Peyer's patch (tissue), 4 donors: ENCODE measurements around the gene LDLRAD3. TPM values are rescaled to one million over a fixed set of nuclear protein-coding genes. Genes with fewer than 3 reads are reported as not detected.

Experiments
- DNase-seq, 3 donors: peaks; one replicate each; pipeline ENCODE4 v3.0.0-alpha.2; 2017 to 2019
- H3K27ac ChIP-seq, 4 donors: fragments of 200-600 bp; sonication (generic); one replicate each; pipeline ENCODE4 v1.5.1; 2016 to 2019
- H3K27me3 ChIP-seq, 2 donors: fragments of 200-600 bp; sonication (generic); one replicate each; pipeline ENCODE4 v1.5.1; 2019
- H3K36me3 ChIP-seq, 3 donors: fragments of 200-600 bp; sonication (generic); one replicate each; pipeline ENCODE4 v1.5.1; 2016 to 2019
- H3K4me1 ChIP-seq, 4 donors: fragments of 200-600 bp; sonication (generic); one replicate each; pipeline ENCODE4 v1.5.1; 2016 to 2019
- H3K4me3 ChIP-seq, 4 donors: fragments of 200-600 bp; sonication (generic); 1 replicate in 3 of 4; 2 replicates in 1 of 4; pipeline ENCODE4 v1.5.1; 2016 to 2019; ENCODE audit warnings: mild to moderate bottlenecking in 1 of 4
- H3K9me3 ChIP-seq, 4 donors: fragments of 200-600 bp; sonication (generic); one replicate each; pipeline ENCODE4 v1.5.1; 2016 to 2019; ENCODE audit warnings: mild to moderate bottlenecking in 1 of 4
- CTCF ChIP-seq, 6 experiments: fragments of 450-650 bp in 4 of 6; fragments of 200-600 bp in 2 of 6; sonication (generic) in 1 of 6; IDR thresholded peaks; one replicate each; pipeline ENCODE4 v1.5.1; 2017 to 2019; ENCODE audit warnings: antibody characterized with exemption in 6 of 6, mild to moderate bottlenecking in 3 of 6, moderate library complexity in 1 of 6
- POLR2A ChIP-seq, 2 donors: fragments of 450-650 bp; IDR thresholded peaks; one replicate each; pipeline ENCODE4 v1.5.1; 2017; ENCODE audit warnings: antibody characterized with exemption in 2 of 2, mild to moderate bottlenecking in 2 of 2, moderate library complexity in 2 of 2
- total RNA-seq, 4 donors: library from RNA; depleted of rRNA; stranded (reverse); fragments of >200 nt; gene quantifications; one replicate each; pipeline ENCODE4 v1.1.0, GENCODE V29; 2016

The LDLRAD3 gene
- total RNA-seq, 4 donors from 2014 or later, result 1.2 to 14.0 (median 4.8) TPM

GRCh38 chr11:36192425-36193289 is 248.8 kb downstream of the LDLRAD3 start:
- no peak for TF ChIP-seq CTCF (IDR thresholded peaks at IDR 0.05)
- no peak for TF ChIP-seq POLR2A (IDR thresholded peaks at IDR 0.05)
- DNase-seq, result no peak
- H3K27me3 ChIP-seq, result no peaks in the 10 kb centered on the region

GRCh38 chr11:36193290-36193619 is 249.4 kb downstream of the LDLRAD3 start:
- Histone ChIP-seq H3K27ac (no peak overlapping the region), H3K4me3 (no peak overlapping the region), H3K9me3 (no peaks in the 10 kb centered on the region), H3K4me1 (no peaks in the 10 kb centered on the region), H3K36me3 (no peaks in the 10 kb centered on the region), H3K27me3 (no peaks in the 10 kb centered on the region)
- DNase-seq, result no peak
- no peak for TF ChIP-seq POLR2A (IDR thresholded peaks at IDR 0.05)
- TF ChIP-seq CTCF (IDR thresholded peaks at IDR 0.05), result no peak

More at GRCh38 chr11:36192425-36193289, 248.8 kb downstream of the LDLRAD3 start:
- Histone ChIP-seq H3K27ac (no peak overlapping the region), H3K4me3 (no peak overlapping the region), H3K36me3 (no peaks in the 10 kb centered on the region), H3K9me3 (no peaks in the 10 kb centered on the region), H3K4me1 (no peaks in the 10 kb centered on the region)

GRCh38 chr11:36193721-36194120 is 249.9 kb downstream of the LDLRAD3 start:
- Histone ChIP-seq H3K27me3 (no peaks in the 10 kb centered on the region), H3K36me3 (no peaks in the 10 kb centered on the region), H3K4me1 (no peaks in the 10 kb centered on the region), H3K4me3 (no peak overlapping the region), H3K9me3 (no peaks in the 10 kb centered on the region), H3K27ac (no peak overlapping the region)
- TF ChIP-seq CTCF (IDR thresholded peaks at IDR 0.05), result no peak
- no peak for TF ChIP-seq POLR2A (IDR thresholded peaks at IDR 0.05)
- DNase-seq, result no peak

- TF ChIP-seq POLR2A (IDR thresholded peaks at IDR 0.05), result no peak
- H3K36me3 ChIP-seq, result no peaks in the 10 kb centered on the region
- no peaks in the 10 kb centered on the region for H3K4me1 ChIP-seq
- H3K27me3 ChIP-seq, result no peaks in the 10 kb centered on the region
- no peaks in the 10 kb centered on the region for H3K9me3 ChIP-seq
- H3K4me3 ChIP-seq, result no peak overlapping the region
- no peak for DNase-seq
- H3K27ac ChIP-seq, result no peak overlapping the region
Observed at GRCh38 chr11:36195496-36196354, 251.9 kb downstream of the LDLRAD3 start.

GRCh38 chr11:36196411-36196998 is 252.6 kb downstream of the LDLRAD3 start:
- TF ChIP-seq POLR2A (IDR thresholded peaks at IDR 0.05), result no peak
- TF ChIP-seq CTCF (IDR thresholded peaks at IDR 0.05), result no peak
- no peak for DNase-seq

More at GRCh38 chr11:36196411-36196998, 252.6 kb downstream of the LDLRAD3 start:
- no peaks in the 10 kb centered on the region for H3K27me3 ChIP-seq
- no peak overlapping the region for H3K4me3 ChIP-seq
- H3K27ac ChIP-seq, result no peak overlapping the region
- no peaks in the 10 kb centered on the region for H3K36me3 ChIP-seq
- H3K9me3 ChIP-seq, result no peaks in the 10 kb centered on the region
- H3K4me1 ChIP-seq, result no peaks in the 10 kb centered on the region
